Lower leg skin (tissue), 4 donors: ENCODE measurements around the gene GAN. TPM values are rescaled to one million over a fixed set of nuclear protein-coding genes. Genes with fewer than 3 reads are reported as not detected.

Experiments used
- DNase-seq, 2 donors: peaks; one replicate each; pipeline ENCODE4 v3.0.0-alpha.2; 2019; ENCODE audit warnings: low spot score in 2 of 2
- H3K4me3 ChIP-seq: fragments of 200-600 bp; sonication (generic); 2 replicates; pipeline ENCODE4 v1.5.1; 2017; ENCODE audit warnings: mild to moderate bottlenecking, low read depth; ENCODE audit not compliant: poor library complexity, severe bottlenecking
- CTCF ChIP-seq, 3 donors: fragments of 450-650 bp; IDR thresholded peaks; one replicate each; pipeline ENCODE4 v1.5.1; 2016; ENCODE audit warnings: antibody characterized with exemption in 3 of 3, mild to moderate bottlenecking in 3 of 3, moderate library complexity in 2 of 3
- POLR2A ChIP-seq, 2 donors: fragments of 450-650 bp; IDR thresholded peaks; one replicate each; pipeline ENCODE4 v1.6.1; 2016 to 2017; ENCODE audit warnings: antibody characterized with exemption in 2 of 2, mild to moderate bottlenecking in 1 of 2, moderate library complexity in 1 of 2
- WGBS, 2 donors: methylation state at CpG; one replicate each; pipeline ENCODE4 v1.1.5; 2018; 5-methylcytosine and 5-hydroxymethylcytosine counted together
- intact Hi-C: fragments of 100-400 bp; cut with DNase I; formaldehyde crosslinking; loops from one replicate; pipeline ENCODE4 v1.15.0; 2023; ENCODE audit warnings: low total_unique reads
- total RNA-seq, 4 donors: library from RNA; depleted of rRNA; stranded (reverse); fragments of >200 nt; gene quantifications; one replicate each; pipeline ENCODE4 v1.1.0, GENCODE V29; 2016

Gene GAN
- total RNA-seq, 4 donors from 2014 or later = 130 to 214 (median 157) TPM

- no peak overlapping the region for H3K4me3 ChIP-seq
- intact Hi-C loops = no loop called here
- WGBS, 2 donors = 96 to 97% methylated on average over 1 of the region's 1 CpG
- TF ChIP-seq CTCF (IDR thresholded peaks at IDR 0.05) (no peak), POLR2A (IDR thresholded peaks at IDR 0.05) (no peak)
- no peak for DNase-seq
Observed at GRCh38 chr16:81347425-81347824, 32.7 kb downstream of the GAN start.

- intact Hi-C loops = no loop called here
- H3K4me3 ChIP-seq = no peak overlapping the region
- DNase-seq = no peak
- WGBS, 2 donors = 85% methylated on average over 4 of the region's 4 CpGs
- no peak for TF ChIP-seq POLR2A (IDR thresholded peaks at IDR 0.05)
- no peak for TF ChIP-seq CTCF (IDR thresholded peaks at IDR 0.05)
Observed at GRCh38 chr16:81349608-81350305, 35.0 kb downstream of the GAN start.

- H3K4me3 ChIP-seq = no peak overlapping the region
- DNase-seq = no peak
- intact Hi-C loops = no loop called here
- WGBS, 2 donors = 95 to 97% methylated on average over 4 of the region's 4 CpGs
- TF ChIP-seq POLR2A (IDR thresholded peaks at IDR 0.05) (no peak), CTCF (IDR thresholded peaks at IDR 0.05) (no peak)
Observed at GRCh38 chr16:81350306-81350615, 35.5 kb downstream of the GAN start.

- no peak overlapping the region for H3K4me3 ChIP-seq
- TF ChIP-seq POLR2A (IDR thresholded peaks at IDR 0.05) (no peak), CTCF (IDR thresholded peaks at IDR 0.05) (no peak)
- WGBS, 2 donors = 94% methylated on average over 3 of the region's 3 CpGs
- intact Hi-C loops = no loop called here
- DNase-seq = no peak
Observed at GRCh38 chr16:81353895-81354294, 39.1 kb downstream of the GAN start.

- TF ChIP-seq CTCF (IDR thresholded peaks at IDR 0.05) (no peak), POLR2A (IDR thresholded peaks at IDR 0.05) (no peak)
- intact Hi-C loops = no loop called here
- no peak overlapping the region for H3K4me3 ChIP-seq
- DNase-seq = no peak
- WGBS, 2 donors = 96% methylated on average over 9 of the region's 9 CpGs
Observed at GRCh38 chr16:81357711-81358260, 43.0 kb downstream of the GAN start.

- no peak overlapping the region for H3K4me3 ChIP-seq
- DNase-seq = no peak
- no peak for TF ChIP-seq POLR2A (IDR thresholded peaks at IDR 0.05)
- no peak for TF ChIP-seq CTCF (IDR thresholded peaks at IDR 0.05)
- intact Hi-C loops = no loop called here
- 82 to 92% methylated on average over 1 of the region's 1 CpG for WGBS, 2 donors
Observed at GRCh38 chr16:81358860-81359259, 44.1 kb downstream of the GAN start.
